ENCODE data around the gene EIF3K. TPM values are rescaled to one million over a fixed set of nuclear protein-coding genes. Genes with fewer than 3 reads are reported as not detected.

EIF3K gene
- total RNA-seq, 1 donor: 317 TPM

GRCh38 chr19:38588041-38588440 lies 30.9 kb upstream of the EIF3K start:
- Histone ChIP-seq H3K4me1 (ENCODE audit: insufficient read depth, low read length) (no peaks in the 10 kb centered on the region), H3K27ac (ENCODE audit: low read depth, low read length) (no peak overlapping the region), H3K79me2 (ENCODE audit: insufficient read depth, low read length) (no peaks in the 10 kb centered on the region), H2AFZ (ENCODE audit: low read length) (no peak overlapping the region), H4K20me1 (ENCODE audit: insufficient read depth, low read length) (no peaks in the 10 kb centered on the region), H3K36me3 (ENCODE audit: insufficient read depth, low read length) (no peaks in the 10 kb centered on the region), H3K4me2 (ENCODE audit: insufficient read depth, low read length) (no peak overlapping the region), H3K27me3 (ENCODE audit: insufficient read depth, low read length) (no peaks in the 10 kb centered on the region), H3K4me3 (ENCODE audit: insufficient read depth, low read length) (no peak overlapping the region), H3K9me3 (ENCODE audit: low read depth, low read length) (no peaks in the 10 kb centered on the region)
- TF ChIP-seq CTCF (IDR thresholded peaks at IDR 0.05; ENCODE audit: extremely low read depth, low read depth, low read length): no peak
- DNase-seq (ENCODE audit: insufficient read length, low spot score, missing footprints): no peak

GRCh38 chr19:38592940-38593339 lies 26.0 kb upstream of the EIF3K start:
- no peaks in the 10 kb centered on the region for H3K27me3 ChIP-seq (ENCODE audit: insufficient read depth, low read length)
- no peaks in the 10 kb centered on the region for H4K20me1 ChIP-seq (ENCODE audit: insufficient read depth, low read length)
- H3K4me1 ChIP-seq (ENCODE audit: insufficient read depth, low read length): no peaks in the 10 kb centered on the region
- no peak for DNase-seq (ENCODE audit: insufficient read length, low spot score, missing footprints)
- TF ChIP-seq CTCF (IDR thresholded peaks at IDR 0.05; ENCODE audit: extremely low read depth, low read depth, low read length): no peak
- H3K4me3 ChIP-seq (ENCODE audit: insufficient read depth, low read length): no peak overlapping the region
- H3K27ac ChIP-seq (ENCODE audit: low read depth, low read length): no peak overlapping the region
- H3K9me3 ChIP-seq (ENCODE audit: low read depth, low read length): no peaks in the 10 kb centered on the region
- H3K36me3 ChIP-seq (ENCODE audit: insufficient read depth, low read length): no peaks in the 10 kb centered on the region
- H2AFZ ChIP-seq (ENCODE audit: low read length): no peak overlapping the region
- H3K4me2 ChIP-seq (ENCODE audit: insufficient read depth, low read length): no peak overlapping the region
- no peaks in the 10 kb centered on the region for H3K79me2 ChIP-seq (ENCODE audit: insufficient read depth, low read length)

GRCh38 chr19:38596057-38596981 lies 22.7 kb upstream of the EIF3K start:
- Histone ChIP-seq H3K9me3 (ENCODE audit: low read depth, low read length) (no peaks in the 10 kb centered on the region), H3K4me2 (ENCODE audit: insufficient read depth, low read length) (no peak overlapping the region), H4K20me1 (ENCODE audit: insufficient read depth, low read length) (no peaks in the 10 kb centered on the region), H3K4me3 (ENCODE audit: insufficient read depth, low read length) (no peak overlapping the region), H3K36me3 (ENCODE audit: insufficient read depth, low read length) (no peaks in the 10 kb centered on the region), H2AFZ (ENCODE audit: low read length) (no peak overlapping the region), H3K79me2 (ENCODE audit: insufficient read depth, low read length) (no peaks in the 10 kb centered on the region), H3K27ac (ENCODE audit: low read depth, low read length) (no peak overlapping the region), H3K4me1 (ENCODE audit: insufficient read depth, low read length) (no peaks in the 10 kb centered on the region), H3K27me3 (ENCODE audit: insufficient read depth, low read length) (no peaks in the 10 kb centered on the region)
- DNase-seq (ENCODE audit: insufficient read length, low spot score, missing footprints): peak; percentile 59
- no peak for TF ChIP-seq CTCF (IDR thresholded peaks at IDR 0.05; ENCODE audit: extremely low read depth, low read depth, low read length)

GRCh38 chr19:38597075-38597474 lies 21.9 kb upstream of the EIF3K start:
- H2AFZ ChIP-seq (ENCODE audit: low read length): no peak overlapping the region
- no peak for TF ChIP-seq CTCF (IDR thresholded peaks at IDR 0.05; ENCODE audit: extremely low read depth, low read depth, low read length)
- no peaks in the 10 kb centered on the region for H4K20me1 ChIP-seq (ENCODE audit: insufficient read depth, low read length)
- H3K4me2 ChIP-seq (ENCODE audit: insufficient read depth, low read length): no peak overlapping the region
- H3K79me2 ChIP-seq (ENCODE audit: insufficient read depth, low read length): no peaks in the 10 kb centered on the region
- H3K36me3 ChIP-seq (ENCODE audit: insufficient read depth, low read length): no peaks in the 10 kb centered on the region
- H3K4me1 ChIP-seq (ENCODE audit: insufficient read depth, low read length): no peaks in the 10 kb centered on the region
- no peak overlapping the region for H3K27ac ChIP-seq (ENCODE audit: low read depth, low read length)
- no peaks in the 10 kb centered on the region for H3K9me3 ChIP-seq (ENCODE audit: low read depth, low read length)
- no peak overlapping the region for H3K4me3 ChIP-seq (ENCODE audit: insufficient read depth, low read length)
- peak; percentile 65 for DNase-seq (ENCODE audit: insufficient read length, low spot score, missing footprints)
- no peaks in the 10 kb centered on the region for H3K27me3 ChIP-seq (ENCODE audit: insufficient read depth, low read length)
